Activated naive CD8-positive, alpha-beta T cell treated with anti-CD3 and anti-CD28 coated beads, Interleukin-2, amount 50 U/mL, for 16 hours (primary cell): Measurements from ENCODE around the gene SERGEF.
A peak's percentile ranks its signal among the peaks of the same experiment; 100 is the strongest.

ENCODE experiments used
- DNase-seq: peaks from one replicate; pipeline ENCODE4 v3.0.0-alpha.2; 2020; ENCODE audit warnings: low read depth, low spot score

SERGEF gene

DNA sequence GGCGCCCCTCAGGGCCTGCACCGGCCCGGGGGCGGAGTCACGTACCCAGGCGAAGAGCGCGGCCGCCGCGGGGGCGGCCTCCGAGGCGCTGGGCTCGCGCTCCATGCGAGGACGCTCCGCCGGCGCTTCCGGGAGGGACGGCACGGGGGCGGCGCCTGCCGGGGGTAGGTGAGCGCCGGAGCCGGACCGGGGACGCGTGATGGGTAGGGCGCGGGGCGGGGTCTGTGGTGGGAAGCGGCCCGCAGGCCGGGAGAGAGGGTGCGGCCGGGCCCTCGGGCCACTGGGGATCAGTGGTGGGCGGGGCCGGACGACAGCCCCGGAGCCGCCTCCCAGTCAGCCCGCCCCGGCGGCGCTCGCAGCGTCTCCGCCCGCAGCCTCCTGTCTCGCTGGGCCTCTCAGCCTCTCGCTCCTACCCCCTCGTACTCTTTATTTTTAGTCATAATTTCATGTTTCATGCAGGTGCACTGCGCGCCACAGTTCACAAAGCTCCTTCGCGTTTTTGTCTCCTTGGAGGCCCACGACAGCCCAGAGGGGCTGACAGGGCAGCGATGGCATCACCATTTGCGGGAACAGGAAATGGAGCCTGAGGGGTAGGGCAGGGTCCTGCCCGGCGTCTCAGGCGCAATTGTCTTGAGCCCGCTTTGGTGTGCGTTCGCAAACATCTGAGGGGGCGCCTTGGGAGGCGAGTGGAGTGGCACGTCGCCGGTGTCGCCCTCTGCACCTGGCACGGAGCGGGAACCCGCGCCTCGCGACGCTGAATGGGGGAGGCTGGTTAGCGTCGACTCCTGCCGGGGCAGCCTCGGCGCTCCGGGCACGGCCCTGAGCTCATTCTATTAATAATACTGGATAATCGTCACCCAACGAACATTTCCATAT lies at the start of gene SERGEF:
TSS of gene SERGEF (minus strand) at position 142 of the 876 bp plus-strand sequence. CDS start at position 105, 37 bp downstream.
- DNase-seq: peak; percentile 85

DNA sequence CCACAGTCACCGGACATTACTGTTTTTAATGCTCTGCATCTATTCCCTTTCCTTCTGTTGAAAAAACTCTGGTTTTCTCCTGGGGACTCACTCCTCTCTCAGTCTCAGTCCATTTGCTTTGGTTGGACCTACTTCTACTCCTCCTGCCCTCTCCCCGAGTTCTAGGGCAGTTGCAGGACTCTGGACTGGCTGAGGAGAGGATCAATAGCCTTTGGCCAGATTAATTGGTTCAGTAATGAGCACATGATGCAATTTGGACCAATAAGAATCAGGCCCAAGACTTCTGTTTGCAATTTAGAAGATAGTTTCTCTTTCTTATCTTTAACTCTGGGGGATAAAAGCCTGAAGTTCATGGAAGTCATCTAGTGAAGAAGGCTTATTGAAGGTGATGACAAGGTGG lies 48.5 kb upstream of the SERGEF start:
- no peak for DNase-seq

DNA sequence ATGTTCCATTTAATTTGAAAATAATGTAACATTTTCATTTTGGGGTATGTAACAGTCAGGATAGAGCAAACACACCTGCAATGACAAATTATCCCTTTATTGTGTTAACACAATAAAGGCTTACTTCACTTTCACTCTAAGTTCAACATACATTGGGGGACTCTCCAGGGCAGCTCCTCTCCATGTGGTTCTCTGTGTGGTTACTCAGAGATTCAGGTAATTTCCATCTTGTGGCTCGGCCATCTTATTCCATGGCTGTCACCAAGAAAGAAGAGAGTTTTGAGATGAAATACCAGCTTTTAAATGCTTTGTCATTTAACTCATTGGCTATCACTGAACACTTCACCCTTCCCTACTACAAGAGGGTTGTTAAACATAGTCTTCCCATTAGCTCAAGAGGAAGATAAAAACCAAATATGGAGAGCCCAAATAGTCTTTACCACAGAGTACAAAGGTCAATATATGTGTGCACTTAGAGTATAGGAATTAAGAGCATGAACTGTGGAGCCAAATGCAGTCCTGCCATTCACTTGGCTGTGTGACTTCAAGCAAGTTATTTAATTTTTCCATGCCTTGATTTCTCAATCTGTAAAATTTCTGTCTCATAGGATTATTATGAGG lies 43.8 kb upstream of the SERGEF start:
- no peak for DNase-seq

DNA sequence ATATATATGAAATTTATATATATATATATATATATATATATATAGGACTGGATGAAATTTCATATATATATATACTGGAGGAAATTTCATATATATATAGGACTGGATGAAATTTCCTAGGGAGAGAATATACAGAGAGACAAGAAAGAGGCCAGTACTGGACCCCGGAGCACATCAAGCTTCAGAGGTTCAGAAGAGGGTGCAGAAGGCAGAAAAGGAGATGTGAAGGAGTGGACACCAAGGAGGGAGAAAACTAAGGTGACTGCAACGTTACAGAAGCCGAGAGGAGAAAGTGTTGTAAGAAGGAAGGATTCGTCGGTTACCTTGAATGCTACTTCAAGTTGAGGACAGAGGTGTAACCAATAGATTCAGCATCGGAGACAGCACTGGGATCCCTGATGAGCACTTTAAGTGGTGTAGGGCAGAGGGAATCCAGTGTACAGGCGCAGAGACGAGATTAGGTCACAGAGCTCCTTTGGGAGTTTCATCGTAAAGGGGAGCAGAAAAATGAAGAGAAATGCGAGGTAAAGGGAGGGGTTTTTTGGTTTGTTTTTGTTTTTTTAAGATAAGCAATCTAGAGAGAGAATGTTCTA lies 41.8 kb upstream of the SERGEF start:
- DNase-seq: no peak

DNA sequence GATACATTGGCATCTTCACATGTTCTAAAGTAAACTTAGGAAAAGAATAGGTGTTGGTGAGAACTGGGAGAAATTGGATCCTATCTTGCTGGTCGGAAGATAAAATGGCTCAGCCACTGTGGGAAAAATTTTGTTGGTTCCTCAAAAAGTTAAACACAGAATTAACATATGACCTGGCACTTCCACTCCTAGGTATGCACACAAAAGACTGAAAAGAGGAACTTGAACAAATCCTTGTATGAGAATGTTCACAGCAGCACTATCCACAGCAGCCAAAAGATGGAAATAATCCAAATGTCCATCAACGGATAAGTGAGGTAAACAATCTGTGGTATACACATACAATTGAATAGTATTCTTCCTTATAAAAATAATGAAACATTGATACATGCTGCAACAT lies 38.0 kb upstream of the SERGEF start:
- no peak for DNase-seq

DNA sequence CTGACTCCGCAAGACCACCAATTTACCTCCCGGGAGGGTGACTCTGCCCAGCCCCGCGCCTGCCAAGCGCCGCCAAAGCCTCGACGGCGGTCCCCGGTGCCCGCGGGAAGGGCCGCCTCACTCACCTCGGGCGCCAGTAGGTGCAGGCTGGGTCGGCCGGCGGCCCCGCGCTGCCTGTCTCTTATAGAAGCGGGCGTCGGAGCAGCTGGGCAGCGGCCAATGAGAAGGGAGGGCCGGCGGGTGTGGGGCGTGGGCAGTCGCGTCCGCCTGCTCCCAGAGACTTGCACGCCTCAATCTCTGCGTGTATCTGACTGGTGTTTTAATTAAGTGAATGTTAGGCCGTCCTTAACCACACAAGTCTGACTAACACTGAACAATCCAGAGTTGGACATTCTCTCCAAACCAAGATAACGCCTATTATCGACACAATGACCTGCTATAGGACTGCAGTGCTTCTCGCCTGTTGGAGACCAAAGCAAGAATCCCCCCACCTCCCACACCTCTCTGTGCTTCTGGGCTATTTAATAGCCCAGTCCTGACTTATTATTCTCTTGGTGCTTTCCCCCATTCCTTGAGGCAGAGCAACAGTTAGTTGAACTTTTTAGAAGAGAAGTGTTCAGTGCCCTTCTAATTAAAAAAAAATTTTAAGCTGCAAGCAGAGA lies 33.4 kb upstream of the SERGEF start, which contains the start of gene TPH1:
TSS of gene TPH1 (minus strand) at position 154 of the 662 bp plus-strand sequence. CDS start 5,507 bp downstream, outside the sequence.
- DNase-seq: no peak

DNA sequence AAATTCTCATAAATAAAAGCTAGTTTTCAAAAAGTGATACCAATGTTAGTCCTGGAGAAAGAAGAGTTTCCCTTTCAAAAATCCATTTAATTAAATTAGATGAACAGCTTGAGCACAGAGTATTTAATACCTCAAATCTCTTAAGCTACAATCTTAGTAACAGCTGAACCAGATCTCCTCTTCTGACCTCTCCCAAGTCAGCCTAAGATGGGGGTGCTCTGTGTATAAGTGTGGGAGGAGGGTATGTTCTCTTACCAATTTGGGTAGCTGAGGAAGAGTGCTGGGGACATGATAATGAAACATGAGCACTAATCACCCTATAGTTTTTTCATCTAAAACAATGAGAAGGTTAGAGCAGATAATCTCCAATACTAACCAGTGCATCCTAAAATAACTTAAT lies 23.6 kb upstream of the SERGEF start:
- DNase-seq: no peak

DNA sequence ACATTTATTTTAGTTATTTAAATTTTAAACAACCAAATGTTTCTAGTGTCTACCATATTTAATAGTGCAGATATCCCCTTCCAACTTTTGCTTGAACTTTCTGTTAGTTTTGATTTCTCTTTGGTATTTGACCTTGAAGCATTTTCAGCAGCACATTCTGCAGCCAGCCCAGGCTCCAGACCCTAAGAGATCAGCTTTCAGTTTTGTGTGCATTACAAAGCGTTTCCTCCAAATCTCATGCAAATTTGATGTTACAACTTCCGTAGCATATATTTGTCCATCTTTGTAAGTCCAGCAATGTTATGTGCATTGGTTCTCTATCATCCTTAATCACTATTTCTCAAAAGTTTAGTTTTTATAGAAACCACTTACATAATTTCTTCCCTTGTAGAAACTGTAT lies 14.6 kb upstream of the SERGEF start:
- DNase-seq: no peak

DNA sequence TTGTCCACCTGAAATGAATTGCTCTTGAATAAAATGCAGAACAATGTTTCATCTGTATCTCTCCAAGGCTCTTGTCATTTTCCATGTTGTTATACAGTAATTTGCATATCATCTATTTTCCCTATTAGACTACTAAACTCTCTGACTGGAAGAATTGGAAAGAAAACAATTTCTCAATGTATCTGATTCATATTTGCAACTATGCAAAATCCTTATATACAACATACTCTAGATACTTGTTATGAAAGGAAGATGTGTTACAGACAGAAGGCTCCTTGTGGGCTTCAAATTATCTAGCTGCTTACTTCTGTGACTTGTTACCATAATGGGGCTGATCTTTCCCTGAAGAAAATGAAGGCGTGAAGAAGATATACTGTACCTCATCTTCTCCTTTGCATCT lies 9.6 kb upstream of the SERGEF start:
- no peak for DNase-seq

DNA sequence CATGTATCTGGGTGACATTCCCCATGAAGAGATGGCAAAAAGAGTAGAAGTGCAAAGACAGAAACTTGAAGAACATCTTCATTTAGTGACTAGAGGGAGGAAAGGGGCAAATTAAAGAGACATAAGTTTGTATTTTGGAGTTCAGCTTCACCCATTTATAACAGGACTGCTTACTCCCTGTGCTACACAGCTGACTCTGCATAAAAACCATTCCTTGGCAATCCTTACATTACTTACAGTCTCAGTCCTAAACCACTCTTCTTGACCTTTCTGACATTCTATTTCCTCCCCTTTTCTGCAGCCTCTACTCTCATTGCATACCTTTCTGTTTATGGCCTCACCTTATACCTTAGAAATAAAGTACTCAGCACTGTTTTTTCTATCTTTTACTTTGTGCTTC lies 6.8 kb upstream of the SERGEF start:
- no peak for DNase-seq

DNA sequence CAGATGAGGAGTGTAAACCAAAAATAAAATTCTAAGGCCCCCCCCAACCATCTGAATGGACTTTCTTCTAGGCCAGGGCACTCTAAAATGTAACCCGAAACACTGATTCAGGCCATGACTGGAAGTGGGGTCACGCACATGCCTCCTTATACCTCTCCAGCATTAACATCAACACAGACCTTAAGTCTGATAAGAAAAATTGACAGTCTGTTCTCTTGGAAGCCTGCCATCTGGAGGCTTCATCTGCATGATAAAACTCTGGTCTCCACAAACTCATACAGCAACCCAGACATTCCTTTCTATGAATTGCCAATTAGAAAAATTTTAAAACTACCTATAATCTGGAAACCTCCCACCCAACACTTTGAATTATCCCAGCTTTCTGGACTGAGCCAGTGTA lies 3.9 kb upstream of the SERGEF start:
- DNase-seq: no peak

DNA sequence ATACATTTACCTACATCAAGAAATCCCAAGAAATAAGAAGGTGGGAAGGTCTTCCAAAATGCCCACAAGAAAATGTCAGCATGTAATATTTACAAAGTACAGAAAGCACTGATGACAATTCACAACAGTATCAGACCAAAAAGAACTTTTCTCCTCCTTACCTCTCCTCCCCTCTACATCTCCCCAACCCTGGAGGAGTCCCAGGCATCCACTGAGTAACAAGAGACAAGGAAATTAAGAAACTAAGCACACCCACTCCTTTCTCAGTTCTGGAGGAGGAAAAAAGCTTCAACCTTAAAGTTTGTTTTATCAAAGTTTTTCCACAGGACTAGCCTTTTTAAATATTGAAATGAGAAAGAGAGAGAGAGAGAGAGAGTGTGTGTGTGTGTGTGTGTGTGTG lies 2.0 kb upstream of the SERGEF start:
- DNase-seq: no peak

DNA sequence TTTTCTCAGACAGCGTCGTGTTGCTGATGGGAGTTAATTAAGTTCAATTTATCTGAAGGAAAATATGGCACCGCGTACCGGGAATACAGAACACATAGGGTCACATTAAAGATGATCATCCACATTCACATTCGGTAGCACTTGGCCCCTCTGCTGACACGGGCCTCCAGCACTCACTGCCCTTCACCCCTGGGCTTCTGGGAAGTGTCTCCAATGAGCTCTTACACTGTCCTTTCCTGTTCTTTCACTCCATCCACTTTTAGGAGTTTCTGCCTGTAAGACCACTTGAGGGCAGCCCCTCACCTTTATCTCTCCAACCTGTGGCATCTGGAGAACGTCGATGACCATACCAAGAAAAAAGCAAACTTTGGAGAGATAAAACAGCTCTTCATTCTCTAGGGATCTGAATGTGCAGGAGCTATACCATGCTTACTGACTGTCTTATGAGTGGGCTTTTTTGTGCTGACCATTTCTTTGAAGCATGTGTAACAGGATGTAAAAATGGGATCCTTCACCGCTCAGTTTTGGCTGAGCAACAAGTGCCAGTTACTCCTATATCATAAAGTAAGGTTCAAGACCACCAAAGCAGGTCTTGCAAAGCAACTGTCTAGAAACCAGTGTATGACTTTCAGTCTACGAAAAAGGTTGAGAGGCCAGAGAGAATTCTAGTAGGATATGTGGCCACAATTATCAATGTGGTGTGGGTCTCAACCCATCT lies 1.1 kb upstream of the SERGEF start:
- DNase-seq: no peak

DNA sequence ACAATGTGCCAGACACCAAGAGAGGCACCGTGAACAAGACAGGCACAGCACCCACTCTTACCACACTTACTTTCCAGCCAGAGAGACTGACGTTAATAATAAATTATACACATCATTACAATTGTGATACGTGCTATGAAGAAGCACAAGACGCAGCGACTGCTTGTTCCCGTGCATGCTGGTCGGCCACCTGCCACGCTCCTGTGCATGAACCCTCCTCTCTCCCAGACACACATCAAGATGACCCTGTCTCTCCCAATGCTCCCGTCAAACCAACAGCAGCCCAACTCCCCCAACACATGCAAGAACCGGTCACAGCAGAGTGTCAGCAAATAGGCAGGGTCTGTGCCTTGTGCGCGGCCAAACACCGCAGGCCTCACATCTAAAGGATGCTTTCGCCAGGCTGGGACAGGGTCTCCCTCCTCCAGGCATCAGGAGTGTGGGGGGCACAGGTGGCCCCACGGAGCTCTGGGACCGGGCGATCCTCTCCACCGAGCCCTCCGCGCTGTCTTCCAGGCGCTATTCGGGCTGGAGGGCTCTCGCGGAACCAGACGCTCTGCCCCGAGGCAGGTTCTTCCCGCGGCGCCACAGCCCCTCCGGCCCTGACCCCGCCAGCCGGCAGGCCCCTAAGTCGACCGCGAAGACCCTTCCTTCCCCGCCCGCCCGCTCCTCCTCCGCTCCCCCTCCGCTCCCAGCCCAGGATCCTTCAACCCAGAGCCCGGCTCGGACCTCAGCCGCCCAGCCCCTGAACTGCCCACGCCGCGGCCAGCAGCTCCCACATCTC lies 533 bp downstream of the SERGEF start:
- DNase-seq: no peak

DNA sequence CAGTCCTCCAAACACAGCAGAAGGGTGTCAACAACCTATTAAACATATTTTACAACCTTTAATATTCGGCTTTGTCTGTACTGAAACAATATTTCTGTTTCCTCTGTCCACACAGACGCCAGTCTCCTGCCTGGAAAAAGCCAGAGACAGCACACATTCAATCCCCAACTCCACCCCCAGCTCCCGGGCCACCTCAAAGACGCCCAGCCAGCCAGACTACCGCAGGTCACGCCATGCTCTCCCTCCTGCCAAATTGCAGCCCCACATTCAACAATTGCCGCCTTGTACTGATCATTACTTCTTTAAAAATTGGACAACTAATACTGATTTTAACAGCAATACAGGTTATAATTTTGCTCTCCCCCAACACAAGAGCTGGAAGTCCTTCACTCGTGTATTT lies 1.2 kb downstream of the SERGEF start:
- DNase-seq: no peak

DNA sequence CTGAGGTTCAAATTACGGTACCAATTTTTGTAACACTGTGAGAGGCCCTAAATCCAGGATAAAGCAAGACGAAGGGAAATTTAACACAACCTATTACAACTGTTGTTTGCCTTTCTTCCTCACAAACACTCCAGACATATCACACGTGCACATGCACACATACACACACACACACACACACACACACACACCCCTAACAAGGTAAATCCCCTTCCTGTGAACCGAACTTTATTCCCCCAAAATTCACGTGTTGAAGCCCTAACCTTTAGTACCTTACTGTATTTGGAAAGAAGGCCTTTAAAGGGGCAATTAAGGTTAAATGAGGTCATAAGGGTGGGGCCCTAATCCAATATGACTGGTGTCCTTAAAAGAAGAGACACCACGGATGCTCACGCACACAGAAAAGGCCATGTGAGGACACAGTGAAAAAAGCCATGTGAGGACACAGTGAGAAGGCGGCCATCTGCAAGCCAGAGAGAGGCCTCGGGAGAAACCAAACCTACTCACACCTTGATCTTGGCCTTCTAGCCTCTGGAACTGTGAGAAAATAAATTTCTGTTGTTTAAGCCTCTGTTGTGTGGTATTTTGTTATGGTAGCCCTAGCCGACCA lies 1.8 kb downstream of the SERGEF start:
- DNase-seq: no peak

DNA sequence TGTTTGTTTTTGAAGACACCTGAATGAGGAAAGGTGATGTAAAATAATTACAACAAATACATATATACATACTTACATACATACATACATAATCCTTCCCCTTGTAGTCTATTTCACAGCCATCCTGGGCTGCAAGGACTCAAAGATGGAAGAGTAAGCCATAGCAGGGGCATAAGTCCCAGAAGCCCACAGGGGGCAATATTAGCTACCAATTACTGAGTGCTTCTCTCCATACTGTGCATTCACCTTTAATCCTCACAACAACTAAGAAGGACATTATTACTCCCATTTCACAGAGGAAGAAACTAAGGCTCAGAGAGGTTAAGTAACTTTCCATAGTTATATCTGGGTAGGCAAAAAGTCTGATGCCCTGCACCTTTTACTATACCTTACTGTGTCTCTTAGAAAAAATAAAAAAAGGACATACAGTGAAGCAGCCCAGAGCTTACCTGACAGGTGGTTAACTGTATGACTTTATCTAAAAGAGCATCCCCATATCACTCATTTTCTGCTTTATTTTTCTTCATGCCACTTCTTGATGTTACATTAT lies 2.7 kb downstream of the SERGEF start:
- no peak for DNase-seq

DNA sequence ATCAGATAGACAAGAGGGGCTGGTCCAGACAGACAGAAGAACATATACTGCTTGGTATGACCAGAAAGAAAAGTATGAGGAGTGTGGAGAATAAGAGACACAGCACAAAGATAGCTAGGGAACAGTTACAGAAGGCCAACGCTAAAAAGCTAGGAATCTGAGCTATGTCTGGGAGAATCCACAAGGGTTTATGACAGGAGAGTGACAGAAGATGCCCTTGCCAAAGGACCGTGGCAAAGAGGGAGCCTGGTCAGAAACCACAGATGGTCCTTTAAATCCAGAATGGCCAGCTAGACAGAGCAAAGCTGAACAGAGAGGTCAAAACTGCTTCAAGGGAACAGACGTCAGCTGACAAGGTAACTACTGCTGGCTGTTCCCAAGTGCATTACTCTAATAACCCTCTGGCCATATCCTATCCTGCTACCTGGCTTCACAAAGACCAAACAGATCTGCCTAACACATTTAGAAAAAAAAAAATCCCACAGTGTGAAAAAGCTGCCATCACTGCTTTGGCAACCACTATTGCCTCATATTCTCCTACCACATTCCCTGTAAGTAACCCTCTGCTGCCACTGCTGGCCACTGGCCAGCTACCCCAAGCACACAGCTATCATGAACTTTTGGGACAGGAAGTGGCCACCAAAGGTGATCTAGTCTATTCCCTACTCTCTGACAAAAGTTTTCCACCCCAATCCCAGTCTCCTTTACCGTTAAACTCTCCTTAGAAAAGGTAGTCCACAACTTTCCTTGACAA lies 7.3 kb downstream of the SERGEF start:
- DNase-seq: no peak

DNA sequence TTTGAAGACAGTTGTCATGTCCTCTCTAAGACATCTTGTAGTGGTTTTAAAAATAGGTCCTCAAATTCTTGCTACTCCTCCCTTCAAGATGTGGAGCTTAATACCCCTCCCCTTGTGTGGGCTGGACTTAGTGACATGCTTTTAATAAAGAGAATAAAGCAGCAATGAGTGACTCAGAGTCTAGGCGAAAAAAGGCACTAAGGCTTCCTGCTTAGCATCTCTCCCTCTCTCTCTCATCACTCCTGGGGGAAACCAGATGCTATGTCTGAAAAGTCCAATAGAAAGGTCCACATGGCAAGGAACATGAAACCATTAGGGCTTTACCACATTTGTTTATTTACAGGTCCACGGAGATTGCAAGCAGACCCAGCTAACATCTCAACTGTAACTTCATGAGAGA lies 11.7 kb downstream of the SERGEF start:
- no peak for DNase-seq
